ENCODE data around the gene TSSC4. TPM values are rescaled to one million over a fixed set of nuclear protein-coding genes. Genes with fewer than 3 reads are reported as not detected.

Gene TSSC4
- total RNA-seq, 1 experiment from 2014 or later = 87.6 TPM

GRCh38 chr11:2431395-2431794, 30.8 kb downstream of the TSSC4 start:
- no peak for DNase-seq (ENCODE audit: low read depth)

DNA sequence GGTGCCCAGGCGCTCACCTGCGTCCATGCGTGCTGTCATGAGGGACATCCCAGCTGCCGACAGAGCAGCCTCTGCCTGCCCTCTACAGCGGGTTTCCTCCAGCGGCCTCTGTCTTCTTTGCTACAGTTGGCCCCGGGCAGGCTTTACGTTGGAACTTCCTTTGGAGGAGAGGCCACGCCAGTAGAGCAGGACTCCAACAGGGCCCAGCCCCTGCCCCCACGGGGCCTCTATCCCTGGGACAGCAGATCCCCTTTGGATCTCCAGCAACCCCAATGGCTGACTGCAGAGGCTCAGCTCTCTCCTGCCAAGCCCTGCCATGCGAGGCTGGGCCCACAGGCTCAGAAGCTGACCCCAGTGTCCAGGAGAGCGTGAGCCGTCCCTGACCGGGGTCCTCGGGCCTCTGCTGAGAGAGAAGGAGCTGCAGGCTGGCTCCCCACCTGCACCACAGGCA, 31.6 kb downstream of the TSSC4 start:
- DNase-seq (ENCODE audit: low read depth) = no peak

GRCh38 chr11:2432628-2433071, 32.1 kb downstream of the TSSC4 start:
- DNase-seq (ENCODE audit: low read depth) = no peak

DNA sequence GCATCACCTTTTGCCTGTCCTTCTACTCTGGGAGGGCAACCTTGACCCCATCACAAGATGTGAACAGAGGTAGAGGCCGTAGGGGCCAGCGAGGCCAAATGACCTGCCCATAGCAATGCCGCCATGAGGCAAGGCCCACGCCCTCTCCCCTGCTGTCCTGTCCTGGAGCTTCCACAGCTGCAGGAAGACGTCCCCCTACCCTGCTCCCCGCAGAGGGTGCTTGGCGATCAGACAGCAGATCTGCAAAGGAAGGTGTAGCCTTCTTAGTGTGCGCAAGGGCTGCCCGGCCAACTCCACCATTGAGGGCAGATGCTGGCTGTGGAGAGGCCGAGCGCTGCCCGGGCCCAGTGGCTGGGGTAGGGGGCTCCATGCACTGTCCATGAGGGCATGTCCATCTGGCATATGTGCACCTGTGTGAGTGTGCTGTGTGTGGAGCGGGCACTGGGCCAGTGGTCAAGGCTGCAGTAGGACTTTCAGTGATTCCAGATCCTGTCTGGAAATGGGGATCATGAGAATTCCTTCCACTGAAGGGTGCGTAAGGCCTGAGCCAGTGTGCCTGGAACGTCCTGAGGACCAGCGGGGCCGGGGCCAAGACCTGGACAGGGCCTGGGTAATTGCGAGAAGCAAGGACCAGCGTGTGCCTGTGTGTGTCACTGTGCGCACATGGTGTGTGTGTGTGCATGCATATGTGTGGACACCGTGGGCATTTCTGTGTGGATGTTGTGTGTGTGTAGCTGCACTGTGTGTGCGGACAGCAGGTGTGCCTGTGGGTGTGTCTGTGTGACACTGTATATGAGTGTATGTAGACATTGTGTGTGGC, 32.8 kb downstream of the TSSC4 start:
- DNase-seq (ENCODE audit: low read depth) = no peak

DNA sequence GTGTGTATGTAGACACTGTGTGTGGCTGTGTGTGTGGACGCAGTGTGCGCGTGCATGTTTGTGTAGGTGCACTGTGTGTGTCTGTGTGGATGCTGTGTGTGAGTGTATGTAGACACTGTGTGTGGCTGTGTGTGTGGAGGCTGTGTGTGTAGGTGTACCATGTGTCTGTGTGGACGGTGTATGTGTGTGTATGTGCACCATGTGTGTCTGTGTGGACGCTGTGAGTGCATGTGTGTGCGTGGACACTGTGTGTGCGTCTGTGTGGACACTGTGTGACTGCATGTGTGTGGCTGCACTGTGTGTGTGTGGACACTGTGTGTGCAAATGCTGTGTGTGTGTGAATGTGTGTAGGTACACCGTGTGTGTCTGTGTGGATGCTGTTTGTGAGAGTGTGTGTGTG, 33.5 kb downstream of the TSSC4 start:
- DNase-seq (ENCODE audit: low read depth) = no peak

GRCh38 chr11:2434506-2435255, 34.1 kb downstream of the TSSC4 start:
- no peak for DNase-seq (ENCODE audit: low read depth)

- DNase-seq (ENCODE audit: low read depth) = no peak
Observed at GRCh38 chr11:2435288-2436012, 34.9 kb downstream of the TSSC4 start.

GRCh38 chr11:2436013-2436520, 35.5 kb downstream of the TSSC4 start:
- DNase-seq (ENCODE audit: low read depth) = no peak

GRCh38 chr11:2436521-2437031, 36.0 kb downstream of the TSSC4 start:
- no peak for DNase-seq (ENCODE audit: low read depth)

GRCh38 chr11:2437516-2437915, 37.0 kb downstream of the TSSC4 start:
- DNase-seq (ENCODE audit: low read depth) = no peak

DNA sequence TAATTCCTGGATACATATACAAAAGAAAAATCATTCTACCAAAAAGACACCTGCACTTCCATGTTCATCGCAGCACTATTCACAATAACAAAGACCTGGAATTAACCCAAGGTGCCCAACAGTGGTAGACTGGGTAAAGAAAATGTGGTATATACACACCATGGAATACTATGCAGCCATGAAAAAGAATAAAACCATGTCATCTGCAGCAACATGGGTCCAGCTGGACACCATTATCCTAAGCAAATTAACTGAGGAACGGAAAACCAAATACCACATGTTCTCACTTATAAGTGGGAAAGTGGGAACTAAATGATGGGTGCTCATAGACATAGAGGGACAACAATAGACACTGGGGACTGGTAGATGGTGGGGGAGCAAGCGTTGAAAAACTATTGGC, 39.3 kb downstream of the TSSC4 start:
- DNase-seq (ENCODE audit: low read depth) = no peak

- DNase-seq (ENCODE audit: low read depth) = no peak
Observed at GRCh38 chr11:2440646-2441045, 40.1 kb downstream of the TSSC4 start.

GRCh38 chr11:2441171-2441570, 40.6 kb downstream of the TSSC4 start:
- no peak for DNase-seq (ENCODE audit: low read depth)

- no peak for DNase-seq (ENCODE audit: low read depth)
Observed at GRCh38 chr11:2442589-2442988, 42.0 kb downstream of the TSSC4 start.

DNA sequence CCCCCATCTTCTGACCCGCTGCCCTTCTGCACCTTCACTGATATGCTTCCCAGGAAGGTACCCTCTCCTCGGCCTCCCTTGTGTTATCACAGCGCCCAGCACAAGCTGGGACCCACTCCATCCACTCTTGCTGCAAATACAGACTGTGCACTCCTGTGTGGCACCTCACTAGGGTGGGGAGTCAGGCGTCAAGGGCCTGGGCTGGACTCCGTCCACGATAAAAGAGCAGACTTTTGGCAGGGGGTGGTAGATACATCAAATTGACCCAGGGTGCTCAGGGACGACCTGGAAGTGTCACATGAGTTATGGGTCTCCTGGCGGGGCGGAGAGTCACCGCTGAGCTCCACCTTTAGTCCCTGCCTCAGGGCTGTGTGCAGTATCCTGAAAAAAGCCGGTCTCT, 42.9 kb downstream of the TSSC4 start:
- DNase-seq (ENCODE audit: low read depth) = no peak

DNA sequence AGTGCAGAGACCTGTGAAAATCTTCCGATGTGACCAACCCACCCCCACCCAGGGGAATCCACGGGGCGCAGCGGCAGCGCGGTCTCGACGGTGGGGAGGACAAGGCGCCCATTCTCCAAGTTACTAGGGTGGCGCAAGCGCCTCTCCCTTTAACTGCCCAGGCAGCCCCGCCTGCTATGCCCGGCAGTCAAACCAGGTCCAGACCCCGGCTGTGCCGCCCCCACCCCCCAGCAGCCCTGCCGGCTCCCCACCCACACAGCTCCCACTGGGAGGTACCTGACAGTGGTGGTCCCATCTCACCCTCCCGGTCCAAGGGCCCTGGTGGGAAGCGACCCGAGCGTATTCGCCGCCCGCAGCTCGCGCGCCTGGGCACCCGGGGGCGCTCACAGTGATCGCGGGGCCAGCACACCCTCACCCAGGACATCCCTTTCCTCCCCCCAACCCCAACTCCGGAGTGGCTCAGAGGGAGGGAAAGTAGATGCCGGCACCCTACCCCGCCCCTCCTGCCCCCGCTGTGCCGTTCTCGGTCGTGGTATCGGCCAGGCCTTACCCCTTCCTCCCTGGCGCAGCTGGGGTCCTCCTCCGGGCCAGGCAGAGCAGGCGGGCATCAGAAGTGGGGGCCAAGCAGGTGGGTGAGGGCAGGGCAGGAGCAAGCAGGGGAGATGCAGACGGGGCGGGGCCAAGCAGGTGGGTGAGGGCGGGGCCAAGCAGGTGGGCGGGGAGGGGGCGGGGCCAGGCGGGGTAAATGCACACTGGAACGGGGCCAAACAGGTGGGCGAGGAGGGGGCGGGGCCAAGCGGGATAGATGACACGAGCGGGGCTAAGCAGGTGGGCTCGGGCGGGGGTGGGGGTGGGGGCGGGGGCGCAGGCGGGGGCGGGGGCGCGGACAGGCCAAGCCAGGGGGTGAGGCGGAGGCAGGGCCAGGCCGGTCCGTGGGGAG, 43.6 kb downstream of the TSSC4 start, which contains the start of gene TRPM5:
TSS of gene TRPM5 (minus strand) at position 634 of the 940 bp plus-strand sequence. CDS start 21,478 bp downstream, outside the sequence.
- DNase-seq (ENCODE audit: low read depth) = no peak

DNA sequence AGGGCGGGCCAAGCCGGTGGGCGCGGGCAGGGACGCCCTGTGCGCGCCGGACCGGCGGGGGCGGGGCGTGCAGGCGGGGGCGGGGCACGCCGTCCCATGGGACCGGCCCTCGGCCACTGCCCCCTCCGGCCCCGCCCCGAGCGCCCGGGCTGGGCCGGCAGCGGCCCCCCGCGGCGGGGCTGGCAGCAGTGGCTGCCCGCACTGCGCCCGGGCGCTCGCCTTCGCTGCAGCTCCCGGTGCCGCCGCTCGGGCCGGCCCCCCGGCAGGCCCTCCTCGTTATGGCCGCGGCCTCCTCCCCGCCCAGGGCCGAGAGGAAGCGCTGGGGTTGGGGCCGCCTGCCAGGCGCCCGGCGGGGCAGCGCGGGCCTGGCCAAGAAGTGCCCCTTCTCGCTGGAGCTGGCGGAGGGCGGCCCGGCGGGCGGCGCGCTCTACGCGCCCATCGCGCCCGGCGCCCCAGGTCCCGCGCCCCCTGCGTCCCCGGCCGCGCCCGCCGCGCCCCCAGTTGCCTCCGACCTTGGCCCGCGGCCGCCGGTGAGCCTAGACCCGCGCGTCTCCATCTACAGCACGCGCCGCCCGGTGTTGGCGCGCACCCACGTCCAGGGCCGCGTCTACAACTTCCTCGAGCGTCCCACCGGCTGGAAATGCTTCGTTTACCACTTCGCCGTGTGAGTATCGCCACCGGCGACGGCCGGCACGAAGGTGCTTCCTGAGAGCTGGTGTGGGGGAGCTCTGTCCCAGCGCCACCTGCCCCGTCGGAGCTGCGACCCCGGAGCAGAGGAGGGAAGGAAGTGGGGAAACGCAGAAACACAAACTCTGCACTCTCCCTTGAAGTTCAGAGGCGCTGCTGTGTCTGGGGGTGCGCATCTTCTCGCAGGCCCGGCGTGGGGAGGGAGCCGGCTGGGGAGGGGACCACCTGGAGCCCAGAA, 44.5 kb downstream of the TSSC4 start, which contains the start of gene KCNQ1:
TSS of gene KCNQ1 (plus strand) at position 188 of the 925 bp plus-strand sequence. CDS start at position 279, 91 bp downstream.
- DNase-seq (ENCODE audit: low read depth) = no peak

- no peak for DNase-seq (ENCODE audit: low read depth)
Observed at GRCh38 chr11:2445746-2446551, 45.4 kb downstream of the TSSC4 start.
